ENCODE measurements around the gene PNMT. TPM values are rescaled to one million over a fixed set of nuclear protein-coding genes. Genes with fewer than 3 reads are reported as not detected.
A peak's percentile ranks its signal among the peaks of the same experiment; 100 is the strongest.

PNMT gene
- total and polyA plus RNA-seq, 2 of the 13 experiments (the other 11 are each of a cell fraction or from before 2014, with no cell fraction given), result 0.25 TPM; not detected in 1

- TF ChIP-seq E2F2 (CRISPR knock-in tag; IDR thresholded peaks at IDR 0.05; ENCODE audit: borderline replicate concordance) (no peak), ZBTB3 (CRISPR knock-in tag; IDR thresholded peaks at IDR 0.05; ENCODE audit: borderline replicate concordance, low read depth) (no peak), HBP1 (CRISPR knock-in tag; IDR thresholded peaks at IDR 0.05; ENCODE audit: low read depth) (peak; percentile 84), ZNF260 (CRISPR knock-in tag; IDR thresholded peaks at IDR 0.05; ENCODE audit: borderline replicate concordance, low read depth) (no peak), LRRFIP1 (CRISPR knock-in tag; conservative IDR thresholded peaks at IDR 0.05) (no peak), RARA (CRISPR knock-in tag; IDR thresholded peaks at IDR 0.05) (peak; percentile 52), ZNF329 (CRISPR knock-in tag; IDR thresholded peaks at IDR 0.05; ENCODE audit: low read depth) (peak; percentile 86), SMAD9 (CRISPR knock-in tag; IDR thresholded peaks at IDR 0.05) (no peak), ATF4 (CRISPR knock-in tag; IDR thresholded peaks at IDR 0.05) (peak in 1 of 2 experiments; percentile 33; a peak in 1 of 4 replicates), RBM22 (optimal IDR thresholded peaks at IDR 0.05; ENCODE audit: low read length) (no peak), HNRNPUL1 (IDR thresholded peaks at IDR 0.05; ENCODE audit: low read depth, low read length) (no peak), ZNF207 (IDR thresholded peaks at IDR 0.05; ENCODE audit: borderline replicate concordance) (no peak), ELF4 (CRISPR knock-in tag; IDR thresholded peaks at IDR 0.05; ENCODE audit: borderline replicate concordance) (no peak), ZSCAN22 (CRISPR knock-in tag; IDR thresholded peaks at IDR 0.05) (0 out of 2 replicates have a peak, but pooled peaks have one; percentile 46), PCBP2 (optimal IDR thresholded peaks at IDR 0.05; ENCODE audit: low read depth, low read length, poor library complexity, severe bottlenecking) (no peak), RAD21 (CRISPR knock-in tag; IDR thresholded peaks at IDR 0.05) (peak; percentile 85), ZNF720 (CRISPR knock-in tag; IDR thresholded peaks at IDR 0.05) (no peak), RELA (CRISPR knock-in tag; IDR thresholded peaks at IDR 0.05) (peak; percentile 89; the same call in 1 of the 2 replicates), DR1 (CRISPR knock-in tag; IDR thresholded peaks at IDR 0.05) (no peak), NR1H2 (CRISPR knock-in tag; IDR thresholded peaks at IDR 0.05; ENCODE audit: borderline replicate concordance, low read depth) (no peak), ZNF468 (CRISPR knock-in tag; IDR thresholded peaks at IDR 0.05) (0 out of 2 replicates have a peak, but pooled peaks have one; percentile 24), DNMT1 (CRISPR knock-in tag; IDR thresholded peaks at IDR 0.05) (peak; percentile 77; the same call in 1 of the 2 replicates), KLF12 (CRISPR knock-in tag; IDR thresholded peaks at IDR 0.05; ENCODE audit: borderline replicate concordance) (no peak; the same call in 1 of the 2 replicates)
Measured at GRCh38 chr17:39667945-39668924, at the start of gene PNMT (continued).
